DOHH2 (cell line): Measurements from ENCODE around the gene AOC1.

Experiments used
- H3F3A ChIP-seq: fragments of 200-600 bp; sonication (generic), shearing (Covaris generic); 2 replicates; pipeline ENCODE4 v1.6.0; 2016; ENCODE audit warnings: antibody characterized with exemption, mild to moderate bottlenecking; ENCODE audit not compliant: control insufficient read depth, insufficient read depth
- H3K27ac ChIP-seq: fragments of 200-600 bp; sonication (generic); 2 replicates; pipeline ENCODE4 v1.5.1; 2014; ENCODE audit warnings: low read depth, mild to moderate bottlenecking, low read length, moderate library complexity
- H3K27me3 ChIP-seq: fragments of 200-600 bp; sonication (generic); 2 replicates; pipeline ENCODE4 v1.6.1; 2014; ENCODE audit warnings: mild to moderate bottlenecking, low read length, mixed read lengths; ENCODE audit not compliant: control insufficient read depth
- H3K36me3 ChIP-seq: fragments of 200-600 bp; sonication (generic); 2 replicates; pipeline ENCODE4 v1.6.1; 2014; ENCODE audit warnings: mild to moderate bottlenecking, low read length, moderate library complexity, mixed read lengths; ENCODE audit not compliant: control insufficient read depth
- H3K4me1 ChIP-seq: fragments of 200-600 bp; sonication (generic); 2 replicates; pipeline ENCODE4 v1.6.1; 2014; ENCODE audit warnings: mild to moderate bottlenecking, low read length, mixed read lengths; ENCODE audit not compliant: control insufficient read depth
- H3K4me2 ChIP-seq: fragments of 200-600 bp; sonication (generic); 2 replicates; pipeline ENCODE4 v1.6.0; 2014; ENCODE audit warnings: mild to moderate bottlenecking, low read length, moderate library complexity
- H3K4me3 ChIP-seq: fragments of 200-600 bp; sonication (generic); 2 replicates; pipeline ENCODE4 v1.5.1; 2014; ENCODE audit warnings: mild to moderate bottlenecking, low read length, mixed read lengths
- H3K79me2 ChIP-seq: fragments of 200-600 bp; sonication (generic); 2 replicates; pipeline ENCODE4 v1.6.1; 2014; ENCODE audit warnings: mild to moderate bottlenecking, low read length, mixed read lengths; ENCODE audit not compliant: control insufficient read depth
- H3K9me2 ChIP-seq: fragments of 200-600 bp; sonication (generic); replicated peaks from 2 replicates; pipeline ENCODE4 v1.6.1; 2014; ENCODE audit warnings: mild to moderate bottlenecking, low read length, mixed read lengths; ENCODE audit not compliant: control insufficient read depth
- H3K9me3 ChIP-seq: fragments of 200-600 bp; sonication (generic); 2 replicates; pipeline ENCODE4 v1.6.1; 2014; ENCODE audit warnings: antibody characterized with exemption, low read length, mixed read lengths; ENCODE audit not compliant: control insufficient read depth, insufficient read depth
- H4K20me1 ChIP-seq: fragments of 200-600 bp; sonication (generic); 2 replicates; pipeline ENCODE4 v1.6.0; 2014; ENCODE audit warnings: low read depth, mild to moderate bottlenecking, antibody characterized with exemption, low read length, moderate library complexity; ENCODE audit not compliant: control insufficient read depth, insufficient read depth
- CTCF ChIP-seq: fragments of 200-600 bp; sonication (generic); IDR thresholded peaks from one replicate; pipeline ENCODE4 v1.5.1; 2014; ENCODE audit warnings: antibody characterized with exemption, mild to moderate bottlenecking, low read depth, low read length; ENCODE audit not compliant: poor library complexity, severe bottlenecking
- EZH2phosphoT487 ChIP-seq: fragments of 200-600 bp; sonication (generic); IDR thresholded peaks from 2 replicates; pipeline ENCODE4 v1.6.1; 2017; ENCODE audit warnings: borderline replicate concordance, mild to moderate bottlenecking, antibody characterized with exemption, low read length, moderate library complexity, mixed read lengths

The AOC1 gene

GRCh38 chr7:150847536-150847935 lies 4.8 kb upstream of the AOC1 start:
- Histone ChIP-seq H3K4me1 (no peaks in the 10 kb centered on the region), H3K9me2 (no peaks in the 10 kb centered on the region), H3K79me2 (no peaks in the 10 kb centered on the region), H3K9me3 (no peaks in the 10 kb centered on the region), H3F3A (no peaks in the 10 kb centered on the region), H3K36me3 (no peaks in the 10 kb centered on the region), H3K27me3 (peaks cover 4% of the 10 kb centered on the region; the same call in 1 of the 2 replicates), H4K20me1 (no peaks in the 10 kb centered on the region), H3K4me2 (no peak overlapping the region), H3K27ac (no peak overlapping the region), H3K4me3 (no peak overlapping the region)
- TF ChIP-seq EZH2phosphoT487, result no peak
- no peak for TF ChIP-seq CTCF

GRCh38 chr7:150848111-150848510 lies 4.2 kb upstream of the AOC1 start:
- Histone ChIP-seq H3K4me2 (no peak overlapping the region), H3K4me1 (no peaks in the 10 kb centered on the region), H3F3A (no peaks in the 10 kb centered on the region), H3K79me2 (no peaks in the 10 kb centered on the region), H3K9me2 (no peaks in the 10 kb centered on the region), H3K9me3 (no peaks in the 10 kb centered on the region), H4K20me1 (no peaks in the 10 kb centered on the region), H3K27me3 (peaks cover 8% of the 10 kb centered on the region; the same call in 1 of the 2 replicates), H3K36me3 (no peaks in the 10 kb centered on the region), H3K4me3 (no peak overlapping the region), H3K27ac (no peak overlapping the region)
- TF ChIP-seq CTCF, result no peak
- no peak for TF ChIP-seq EZH2phosphoT487

- H3F3A ChIP-seq, result no peaks in the 10 kb centered on the region
- H3K27ac ChIP-seq, result no peak overlapping the region
- no peaks in the 10 kb centered on the region for H3K36me3 ChIP-seq
- H3K4me2 ChIP-seq, result no peak overlapping the region
- no peaks in the 10 kb centered on the region for H3K9me3 ChIP-seq
- peaks cover 9% of the 10 kb centered on the region; the same call in 1 of the 2 replicates for H3K27me3 ChIP-seq
- H4K20me1 ChIP-seq, result no peaks in the 10 kb centered on the region
- no peak overlapping the region for H3K4me3 ChIP-seq
- H3K79me2 ChIP-seq, result no peaks in the 10 kb centered on the region
- H3K4me1 ChIP-seq, result no peaks in the 10 kb centered on the region
- no peaks in the 10 kb centered on the region for H3K9me2 ChIP-seq
- TF ChIP-seq EZH2phosphoT487, result no peak
- no peak for TF ChIP-seq CTCF
Observed at GRCh38 chr7:150848561-150849115, 3.7 kb upstream of the AOC1 start.
